GM12874 (cell line): Measurements from ENCODE around the gene MICAL3.

Experiments
- CTCF ChIP-seq: IDR thresholded peaks from 2 replicates; pipeline ENCODE4 v1.5.1; 2011; ENCODE audit warnings: low read depth, mild to moderate bottlenecking, control low read depth, low read length, moderate library complexity; ENCODE audit not compliant: insufficient read depth

MICAL3 gene

GRCh38 chr22:17911312-17911705 is 113.1 kb downstream of the MICAL3 start:
- no peak for TF ChIP-seq CTCF

GRCh38 chr22:17910561-17911311 is 113.6 kb downstream of the MICAL3 start:
- no peak for TF ChIP-seq CTCF

GRCh38 chr22:17907748-17908051 is 116.7 kb downstream of the MICAL3 start:
- TF ChIP-seq CTCF: no peak

DNA sequence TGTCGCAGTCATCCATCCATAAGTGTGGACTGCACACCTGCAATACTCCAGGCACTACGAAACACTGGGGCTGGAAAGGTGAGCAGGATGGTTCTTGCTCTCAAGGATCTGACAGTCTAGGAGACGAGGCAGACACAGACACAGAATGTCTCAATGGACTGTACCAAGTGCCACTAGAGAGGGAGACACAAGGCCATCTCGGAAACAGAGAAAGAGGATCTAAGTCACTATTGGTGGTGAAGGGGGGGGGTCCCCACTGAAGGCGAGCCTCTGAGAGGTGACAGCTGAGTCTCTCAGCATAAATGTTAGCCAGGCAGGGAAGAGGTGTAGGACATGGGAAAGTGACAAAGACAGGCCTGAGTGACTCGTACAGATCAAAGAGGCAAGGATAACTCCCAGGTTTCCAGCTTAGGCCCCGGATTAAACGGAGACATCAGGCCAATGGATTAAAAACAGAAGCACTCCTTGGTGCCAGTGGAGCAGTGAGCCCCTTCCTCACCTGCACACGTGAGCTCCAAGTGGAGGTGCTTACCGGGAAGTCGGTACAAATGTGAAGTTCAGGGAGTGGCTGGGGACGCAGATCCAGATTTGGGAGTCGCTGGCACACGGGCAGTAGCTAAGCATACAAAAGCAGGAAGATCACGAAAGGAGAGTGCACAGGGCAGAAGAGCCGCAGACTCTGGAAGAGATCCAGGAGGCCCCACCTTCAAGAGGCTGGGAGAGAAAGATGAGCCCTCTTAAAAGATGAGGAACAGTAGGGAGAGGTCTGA is 117.2 kb downstream of the MICAL3 start:
- TF ChIP-seq CTCF: no peak

- no peak for TF ChIP-seq CTCF
Observed at GRCh38 chr22:17905445-17905844, 118.9 kb downstream of the MICAL3 start.

- TF ChIP-seq CTCF: no peak
Observed at GRCh38 chr22:17903564-17904295, 120.6 kb downstream of the MICAL3 start.

DNA sequence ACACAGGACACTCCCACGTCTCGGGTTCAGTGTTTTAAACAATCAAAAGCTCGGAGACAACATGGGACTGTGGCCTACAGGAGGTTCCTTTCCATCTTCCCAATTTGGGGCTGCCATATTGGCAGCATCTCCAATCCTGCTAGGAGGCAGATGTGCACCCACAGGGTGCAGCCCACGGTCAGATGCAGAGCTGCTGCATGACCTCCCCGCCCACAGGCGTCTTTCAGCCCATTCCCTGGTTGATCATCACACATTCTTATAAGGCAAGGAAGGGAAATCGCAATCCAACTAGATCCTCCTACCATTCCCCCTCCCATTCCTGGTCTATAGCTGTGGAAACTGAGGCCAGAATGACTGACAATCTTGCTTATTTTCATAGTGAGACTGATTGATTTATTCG is 121.4 kb downstream of the MICAL3 start:
- no peak for TF ChIP-seq CTCF
